Esophagus mucosa (tissue), 1 donor: ENCODE data around the gene ZMIZ2. TPM values are rescaled to one million over a fixed set of nuclear protein-coding genes. Genes with fewer than 3 reads are reported as not detected.
"Not testable (repeated sequence)": the region's sequence is repeated elsewhere in the genome, so short reads cannot be mapped to it uniquely, and the experiment has no call there.

Source experiments
- ATAC-seq: fragments of 200-7000 bp; cut with Tn5 transposase; one replicate; pipeline ENCODE4 v1.9.1; 2020
- total RNA-seq: library from RNA; stranded (reverse); gene quantifications from one replicate; pipeline ENCODE4 v1.2.4, GENCODE V29; 2023
- donor health status: DM: yes; HTN: yes; CAD: no.

ZMIZ2 gene
- total RNA-seq, 1 donor from 2014 or later, result 34.0 TPM

DNA sequence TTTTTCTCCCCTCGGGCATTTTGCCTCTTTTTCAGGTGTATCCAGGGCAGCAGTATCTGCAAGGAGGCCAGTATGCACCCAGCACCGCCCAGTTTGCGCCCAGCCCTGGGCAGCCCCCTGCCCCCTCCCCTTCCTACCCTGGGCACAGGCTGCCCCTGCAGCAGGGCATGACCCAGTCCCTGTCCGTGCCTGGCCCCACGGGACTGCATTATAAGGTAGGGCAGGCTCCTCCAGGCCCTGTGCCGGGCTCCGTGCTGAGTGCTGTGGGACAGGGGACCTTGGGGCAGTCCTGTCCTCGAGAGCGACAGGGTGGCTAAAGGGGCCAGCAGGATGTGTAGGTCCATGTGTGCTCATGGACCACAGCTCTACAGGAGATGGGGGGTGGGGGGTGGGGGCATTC is 10.6 kb downstream of the ZMIZ2 start:
- no peak for ATAC-seq

DNA sequence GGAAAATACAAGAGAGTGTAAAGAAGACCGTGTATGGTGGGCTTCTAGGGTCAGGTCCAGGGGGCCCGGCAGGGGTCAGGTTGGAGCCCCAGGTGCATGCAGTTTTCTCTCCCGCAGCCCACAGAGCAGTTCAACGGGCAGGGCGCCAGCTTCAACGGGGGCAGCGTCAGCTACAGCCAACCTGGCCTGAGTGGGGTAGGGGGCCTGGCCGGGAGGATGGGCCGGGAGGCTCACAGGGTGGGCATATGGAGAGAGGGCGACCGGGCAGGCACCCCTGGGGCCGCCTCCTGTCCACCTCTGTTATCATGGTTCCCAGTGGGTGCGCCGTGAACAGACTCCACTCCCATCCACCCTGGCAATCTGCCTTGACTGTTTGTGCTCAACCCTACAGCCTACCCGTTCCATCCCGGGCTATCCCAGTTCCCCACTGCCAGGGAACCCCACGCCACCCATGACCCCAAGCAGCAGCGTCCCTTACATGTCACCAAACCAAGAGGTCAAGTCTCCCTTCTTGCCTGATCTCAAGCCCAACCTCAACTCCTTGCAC is 11.5 kb downstream of the ZMIZ2 start:
- no peak for ATAC-seq

DNA sequence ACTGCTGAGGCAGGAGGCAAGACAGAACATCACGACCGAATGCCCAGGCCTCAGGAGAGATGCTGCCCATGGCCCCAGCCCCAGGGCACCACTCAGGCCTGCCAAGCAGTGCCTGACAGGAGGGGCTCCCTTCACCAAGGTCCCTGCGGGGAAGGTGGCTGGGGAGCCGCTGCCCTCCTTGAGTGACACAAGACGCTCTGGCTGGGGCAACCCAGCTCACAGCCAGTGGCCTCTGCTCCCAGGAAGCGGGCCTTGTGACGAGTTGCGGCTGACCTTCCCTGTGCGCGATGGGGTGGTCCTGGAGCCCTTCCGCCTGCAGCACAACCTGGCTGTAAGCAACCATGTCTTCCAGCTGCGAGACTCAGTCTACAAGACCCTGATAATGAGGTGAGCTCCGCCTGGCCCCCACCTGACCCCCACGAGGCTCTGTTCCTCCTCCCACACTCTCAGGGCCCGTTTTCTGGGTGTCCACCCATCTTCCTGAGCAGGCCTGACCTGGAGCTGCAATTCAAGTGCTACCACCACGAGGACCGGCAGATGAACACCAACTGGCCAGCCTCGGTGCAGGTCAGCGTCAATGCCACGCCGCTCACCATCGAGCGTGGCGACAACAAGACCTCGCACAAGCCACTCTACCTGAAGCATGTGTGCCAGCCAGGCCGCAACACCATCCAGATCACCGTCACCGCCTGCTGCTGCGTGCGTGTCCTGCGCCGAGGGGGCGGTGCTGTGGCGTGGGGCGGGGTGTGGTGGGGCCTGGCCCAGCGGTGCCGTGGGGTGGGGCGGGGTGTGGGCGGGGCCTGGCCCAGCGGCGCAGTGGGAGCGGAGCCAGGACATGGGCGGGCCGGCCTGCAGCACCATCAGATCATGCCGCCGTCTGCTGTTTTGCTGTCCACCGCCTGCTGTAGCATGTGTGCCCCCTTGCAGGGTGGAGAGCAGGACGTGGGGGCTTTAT is 12.8 kb downstream of the ZMIZ2 start:
- peak; percentile 91 for ATAC-seq

DNA sequence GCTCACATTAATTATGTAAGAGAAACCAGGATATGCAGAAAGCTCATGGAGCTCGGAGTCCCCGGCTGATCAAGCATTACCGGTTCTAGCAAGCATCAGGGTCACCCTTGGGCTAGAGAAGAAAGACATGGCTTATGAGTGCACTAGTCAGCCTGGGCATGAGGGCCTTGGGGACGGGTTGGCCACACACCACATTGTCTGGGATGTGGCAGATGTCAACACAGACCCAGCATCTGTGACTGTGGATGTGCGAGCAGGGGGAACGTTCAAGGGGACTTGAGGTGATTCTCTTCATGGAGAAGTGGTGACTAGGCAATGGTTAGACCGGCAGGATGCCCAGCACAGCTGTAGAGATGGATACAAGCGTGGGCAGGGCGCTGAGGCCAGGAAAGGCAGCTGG is 13.7 kb downstream of the ZMIZ2 start:
- peak; percentile 70 for ATAC-seq

DNA sequence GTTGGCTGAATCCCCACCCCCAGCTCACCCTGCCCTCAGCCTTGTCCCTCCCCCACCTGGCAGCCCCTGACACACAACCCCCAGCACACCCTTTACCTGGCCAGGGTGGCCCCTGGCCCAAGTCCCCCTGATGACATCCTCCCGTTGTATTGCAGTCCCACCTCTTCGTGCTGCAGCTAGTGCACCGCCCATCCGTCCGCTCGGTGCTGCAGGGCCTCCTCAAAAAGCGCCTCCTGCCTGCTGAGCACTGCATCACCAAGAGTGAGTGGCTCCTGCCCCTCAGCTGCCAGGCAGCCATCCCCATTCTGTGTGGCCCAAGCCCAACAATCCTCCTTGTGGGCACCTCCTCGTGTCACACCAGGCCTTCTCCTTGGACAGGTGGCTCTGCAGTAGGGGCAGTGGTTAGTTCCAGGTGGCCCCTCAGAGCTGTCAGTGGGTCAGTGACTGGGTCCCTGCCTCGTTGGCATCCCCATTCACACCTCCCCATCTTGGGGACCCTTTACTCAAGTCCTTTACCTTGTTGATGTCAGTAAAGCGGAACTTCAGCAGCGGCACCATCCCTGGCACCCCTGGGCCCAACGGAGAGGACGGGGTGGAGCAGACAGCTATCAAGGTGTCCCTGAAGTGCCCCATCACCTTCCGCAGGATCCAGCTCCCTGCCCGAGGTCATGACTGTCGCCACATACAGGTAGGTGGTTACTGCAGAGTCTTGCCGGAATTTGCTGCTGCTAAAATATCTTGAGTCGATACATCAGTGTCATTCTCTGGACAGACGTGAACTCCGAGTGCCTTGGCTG is 14.3 kb downstream of the ZMIZ2 start:
- ATAC-seq, result no peak

DNA sequence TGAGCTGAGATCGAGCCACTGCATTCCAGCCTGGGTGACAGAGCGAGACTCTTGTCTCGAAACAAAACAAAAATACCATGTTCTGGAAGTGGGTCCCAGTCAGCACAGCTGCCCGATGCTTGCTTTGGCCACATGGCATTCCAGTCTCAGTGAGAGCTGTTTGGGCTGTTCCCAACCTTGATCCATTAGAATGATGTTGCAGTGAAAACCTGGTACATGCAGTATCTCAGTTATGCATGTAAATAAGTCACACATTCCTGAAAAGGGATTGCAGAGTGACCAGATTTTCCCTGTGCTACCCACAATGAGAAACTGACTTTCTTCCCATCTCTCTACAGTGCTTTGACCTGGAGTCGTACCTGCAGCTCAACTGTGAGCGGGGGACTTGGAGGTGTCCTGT is 15.4 kb downstream of the ZMIZ2 start:
- no peak for ATAC-seq

DNA sequence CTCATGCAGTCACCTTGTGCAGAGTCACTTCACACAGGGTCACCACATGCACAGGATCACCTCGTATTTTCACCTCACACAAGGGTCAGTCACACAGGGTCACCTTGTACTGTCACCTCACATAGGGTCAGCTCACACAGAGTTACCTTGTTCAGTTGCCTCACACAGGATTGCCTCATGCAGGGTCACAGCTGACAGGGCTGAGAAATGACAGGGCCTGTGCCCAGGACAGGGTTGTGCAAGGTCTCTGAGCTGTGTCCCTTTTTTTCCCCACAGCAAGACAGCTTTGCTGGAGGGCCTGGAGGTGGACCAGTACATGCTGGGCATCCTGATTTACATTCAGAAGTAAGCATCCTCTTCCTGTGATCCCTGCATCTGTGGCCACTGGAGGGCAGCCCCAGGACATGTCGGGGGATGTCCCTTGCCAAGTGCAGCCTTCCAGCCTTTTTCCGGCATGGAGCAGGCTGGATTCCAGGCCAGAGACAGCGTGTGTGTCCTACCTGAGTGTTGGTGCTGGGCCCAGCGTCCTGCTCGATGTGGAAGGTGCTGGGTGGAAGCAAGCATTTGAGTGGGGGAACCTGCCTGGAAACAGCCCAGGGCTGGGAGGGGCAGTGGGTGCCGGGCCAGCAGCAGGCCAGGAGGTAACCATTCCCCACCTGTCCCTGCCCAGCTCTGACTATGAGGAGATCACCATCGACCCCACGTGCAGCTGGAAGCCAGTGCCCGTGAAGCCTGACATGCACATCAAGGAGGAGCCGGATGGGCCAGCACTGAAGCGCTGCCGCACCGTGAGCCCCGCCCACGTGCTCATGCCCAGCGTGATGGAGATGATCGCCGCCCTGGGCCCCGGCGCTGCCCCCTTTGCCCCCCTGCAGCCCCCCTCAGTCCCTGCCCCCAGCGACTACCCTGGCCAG is 16.3 kb downstream of the ZMIZ2 start:
- no peak for ATAC-seq

DNA sequence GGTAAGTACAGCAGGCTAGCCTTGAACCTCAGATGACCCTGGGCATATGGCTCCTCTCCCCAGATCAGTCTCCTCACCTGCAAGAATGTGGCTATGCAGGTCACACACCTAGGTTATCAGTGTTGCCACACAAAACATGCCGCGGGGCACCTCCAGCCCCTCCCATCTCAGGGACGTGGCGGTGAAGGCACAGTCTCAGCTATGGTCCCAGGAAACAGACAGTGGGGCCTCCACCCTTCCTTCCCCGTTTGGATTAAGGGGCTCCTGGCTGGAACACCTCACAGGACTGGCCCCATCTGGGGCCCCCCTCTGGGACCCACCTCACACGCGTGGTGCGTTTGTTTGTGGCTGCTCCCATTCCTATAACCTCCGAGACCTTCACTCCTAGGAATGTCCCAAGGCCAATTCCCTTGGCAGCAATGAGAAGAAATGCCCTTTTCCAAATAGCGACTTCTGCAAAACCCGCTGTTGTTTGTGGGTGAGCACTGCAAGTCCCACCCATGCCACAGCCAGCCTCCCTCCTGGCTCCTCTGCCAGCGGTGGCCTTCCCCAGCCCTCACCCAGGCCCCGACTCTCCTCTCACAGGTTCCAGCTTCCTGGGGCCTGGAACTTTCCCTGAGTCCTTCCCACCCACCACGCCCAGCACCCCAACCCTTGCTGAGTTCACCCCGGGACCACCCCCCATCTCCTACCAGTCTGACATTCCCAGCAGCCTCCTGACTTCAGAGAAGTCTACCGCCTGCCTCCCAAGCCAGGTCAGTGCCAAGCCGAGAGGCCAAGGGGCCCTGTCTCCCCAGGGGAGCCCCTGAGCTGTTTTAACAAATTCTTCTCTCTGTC is 17.1 kb downstream of the ZMIZ2 start:
- ATAC-seq, result no peak

DNA sequence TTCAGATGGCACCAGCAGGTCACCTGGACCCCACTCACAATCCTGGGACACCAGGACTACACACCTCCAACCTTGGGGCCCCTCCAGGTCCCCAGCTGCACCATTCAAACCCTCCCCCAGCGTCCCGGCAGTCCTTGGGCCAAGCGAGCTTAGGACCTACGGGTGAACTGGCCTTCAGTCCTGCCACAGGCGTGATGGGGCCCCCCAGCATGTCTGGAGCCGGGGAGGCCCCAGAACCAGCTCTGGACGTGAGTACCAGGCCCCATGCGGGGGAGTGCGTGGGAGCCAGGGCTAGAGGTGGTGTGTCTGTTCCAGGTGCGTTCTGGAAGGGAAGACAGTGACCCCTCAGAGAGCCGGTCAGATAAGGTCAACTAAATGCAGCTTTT is 17.8 kb downstream of the ZMIZ2 start:
- ATAC-seq, result no peak

DNA sequence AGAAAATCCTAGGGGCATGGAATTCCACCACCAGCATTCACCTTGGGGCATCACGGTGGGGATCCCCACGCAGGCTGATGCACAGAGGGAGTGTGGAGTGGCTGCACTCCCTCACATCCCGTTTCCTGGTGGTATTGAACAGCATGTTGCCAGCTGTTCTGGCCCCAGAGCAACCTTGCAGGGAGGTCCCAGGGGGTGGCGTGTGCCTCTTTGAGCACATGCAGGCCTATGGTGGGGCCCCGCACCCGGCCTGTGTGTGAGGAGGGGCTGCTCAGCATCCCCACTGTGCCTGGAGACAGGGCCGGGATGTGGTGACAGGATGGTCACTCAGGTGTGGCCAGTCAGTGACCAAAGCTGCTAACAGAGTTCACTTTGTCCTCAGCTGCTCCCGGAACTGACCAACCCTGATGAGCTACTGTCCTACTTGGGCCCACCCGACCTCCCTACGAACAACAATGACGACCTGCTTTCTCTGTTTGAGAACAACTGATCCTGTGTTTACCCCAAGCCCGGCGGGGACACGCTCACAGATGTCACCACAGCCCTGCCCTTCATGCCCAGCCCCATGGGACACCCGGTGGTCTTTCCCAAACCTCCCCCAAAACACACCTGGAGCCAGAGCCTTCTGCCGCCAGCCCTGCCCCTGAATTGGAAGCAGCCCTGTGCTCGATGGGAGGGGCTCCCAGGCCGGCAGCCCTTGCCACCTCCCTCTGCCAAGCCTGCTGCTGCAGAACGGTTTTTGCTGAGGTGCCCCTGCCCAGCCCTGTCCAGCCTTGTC is 18.7 kb downstream of the ZMIZ2 start:
- ATAC-seq, result no peak

DNA sequence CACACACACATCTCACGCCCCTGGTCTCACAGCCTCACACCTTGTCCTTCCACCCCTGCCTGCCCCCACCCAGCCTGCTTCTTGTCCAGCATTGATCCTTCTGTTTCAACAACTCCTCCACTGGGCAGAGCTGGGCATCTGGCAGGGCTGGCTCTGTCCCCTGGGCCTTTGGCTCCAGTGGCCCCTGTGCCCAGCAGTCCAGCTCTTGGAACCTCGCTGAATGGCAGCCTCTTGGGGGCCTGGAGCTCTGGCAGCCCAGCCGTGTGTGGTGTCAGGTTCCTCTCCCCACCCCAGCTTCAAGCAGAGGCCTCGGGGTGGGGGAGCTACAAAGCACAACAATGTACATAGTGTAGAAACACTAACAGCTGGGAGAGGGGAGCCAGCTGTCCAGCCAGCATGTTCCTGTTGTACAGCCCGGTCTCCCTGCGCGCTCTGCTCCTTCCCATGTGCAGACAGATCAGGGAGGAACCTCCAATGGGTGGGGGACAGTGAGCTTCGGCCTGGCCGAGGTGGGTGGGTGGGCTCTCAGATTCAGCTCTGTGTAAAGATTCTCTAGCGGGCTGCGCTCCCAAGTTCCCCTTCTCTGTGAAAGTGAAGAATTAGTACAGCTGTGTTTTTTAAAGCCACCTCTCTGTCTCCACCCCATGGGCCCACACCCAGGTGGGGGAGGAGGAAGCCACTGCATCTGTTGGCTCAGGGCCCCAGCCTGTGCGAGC is 19.4 kb downstream of the ZMIZ2 start:
- ATAC-seq, result peak; percentile 73

DNA sequence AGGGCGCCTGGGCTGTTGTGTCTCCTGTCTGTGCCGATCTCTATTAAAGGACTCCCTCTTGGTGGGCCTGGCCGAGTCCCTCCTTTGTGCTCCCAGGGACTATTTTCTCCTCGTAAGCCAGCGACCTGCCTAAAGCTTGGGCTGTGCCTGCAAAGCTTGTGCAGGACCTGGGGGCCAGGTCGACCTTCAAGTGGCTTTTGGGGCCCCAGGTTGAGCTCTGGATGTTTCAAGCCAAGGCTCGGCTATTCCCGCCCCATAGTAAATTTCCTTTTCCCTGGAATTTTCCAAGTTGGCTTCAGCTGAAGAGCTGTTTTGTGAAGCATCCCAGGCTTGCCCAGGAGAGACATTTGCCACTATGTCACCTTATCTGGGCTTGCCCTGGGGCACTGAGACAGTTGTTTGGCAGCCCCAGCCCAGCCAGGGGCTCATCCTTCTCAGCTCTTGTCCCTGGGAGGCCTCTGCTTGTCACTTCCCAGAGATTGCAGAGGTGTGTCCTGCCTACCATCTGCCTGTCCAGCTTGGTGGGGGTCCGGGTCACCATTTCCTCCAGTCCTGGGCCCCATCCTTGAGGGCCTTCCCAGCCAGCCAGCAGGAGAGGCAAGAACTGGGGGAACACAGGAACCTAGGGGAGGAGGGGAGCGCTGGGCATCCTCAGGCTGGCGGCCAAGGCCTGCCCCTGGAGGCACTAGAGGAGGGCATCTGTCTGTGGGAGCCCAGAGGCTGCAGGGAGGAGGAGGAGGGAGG is 20.2 kb downstream of the ZMIZ2 start:
- no peak for ATAC-seq

DNA sequence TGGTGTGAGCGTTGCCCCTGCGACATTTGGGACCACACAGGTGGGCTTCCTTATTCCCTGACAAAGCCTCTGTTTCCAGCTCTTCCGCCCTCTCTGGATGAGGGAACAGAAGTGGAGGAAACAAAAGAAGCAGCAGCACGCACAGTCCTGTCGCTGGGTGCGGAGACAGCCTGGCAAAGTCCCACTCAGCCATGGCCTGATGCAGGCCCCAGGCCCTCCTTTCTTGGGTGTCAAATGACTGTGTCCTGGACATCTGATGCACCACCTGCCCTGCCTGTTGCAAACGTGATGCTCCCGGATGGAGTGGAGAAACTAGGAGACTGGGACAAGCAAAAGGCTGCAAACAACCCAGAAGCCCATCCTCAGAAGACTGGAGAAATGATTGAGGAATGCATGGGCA is 20.7 kb downstream of the ZMIZ2 start:
- peak; percentile 5 for ATAC-seq

DNA sequence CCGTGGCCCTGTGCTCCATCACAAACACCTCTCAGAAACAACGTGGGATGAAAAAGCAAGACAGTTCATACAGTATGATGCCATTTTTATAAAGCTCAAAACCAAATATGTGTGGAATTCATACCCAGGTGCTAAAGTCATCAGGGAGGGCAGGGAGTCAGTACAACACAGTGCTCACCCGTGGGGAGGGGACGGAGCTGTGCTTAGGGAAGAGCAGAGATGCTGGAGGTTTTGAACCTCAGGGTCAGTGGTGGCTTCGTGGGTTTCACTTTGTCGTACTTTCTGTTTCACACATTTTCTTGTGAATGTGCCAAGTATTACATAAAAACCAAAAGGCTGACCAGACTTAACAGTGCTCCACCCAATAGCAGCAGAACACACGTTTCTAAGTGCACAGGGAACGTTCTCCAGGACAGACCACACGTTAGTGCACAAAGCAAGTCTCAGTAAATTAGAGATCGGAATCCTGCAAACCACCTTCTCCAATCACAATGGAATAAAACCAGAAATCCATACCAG is 21.2 kb downstream of the ZMIZ2 start:
- ATAC-seq, result no peak

DNA sequence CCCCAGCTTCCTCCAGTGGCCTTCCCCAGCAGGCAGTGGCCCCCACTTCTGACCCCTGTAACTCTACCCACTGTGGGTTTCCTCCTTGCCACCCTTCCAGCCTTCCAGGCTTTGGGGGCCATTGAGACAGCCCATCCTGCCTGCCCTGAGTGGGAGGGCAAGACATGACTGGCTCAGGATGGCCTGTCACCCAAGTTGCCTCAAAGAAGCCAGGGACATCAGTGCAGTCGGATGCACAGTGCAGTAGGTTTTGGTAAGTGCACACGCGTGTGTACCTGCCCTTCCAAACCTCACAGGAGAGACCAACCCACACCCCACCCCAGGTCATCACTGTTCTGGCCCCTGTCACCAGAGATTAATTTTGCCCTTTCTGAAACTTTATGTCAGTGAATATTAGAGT is 22.7 kb downstream of the ZMIZ2 start:
- peak; percentile 3 for ATAC-seq

DNA sequence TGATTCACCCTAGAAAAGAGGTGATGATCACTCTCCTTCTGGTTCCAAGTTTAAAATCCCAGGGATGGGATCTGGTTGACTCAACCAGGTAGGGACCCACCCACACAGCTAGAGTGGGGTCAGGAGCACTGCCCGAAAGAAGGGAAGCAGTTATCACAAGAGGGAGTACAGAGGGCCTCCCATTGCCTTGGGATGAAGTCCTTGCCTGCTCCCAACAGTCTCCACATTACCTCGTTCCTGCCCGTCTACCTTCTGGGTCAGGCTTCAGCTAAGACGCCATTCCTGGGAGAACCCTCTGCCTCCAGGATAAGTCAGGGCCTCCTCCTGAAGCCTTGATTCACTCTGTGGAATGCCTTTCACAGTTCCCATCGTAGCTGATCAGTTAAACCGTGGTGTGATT is 23.8 kb downstream of the ZMIZ2 start:
- no peak for ATAC-seq

DNA sequence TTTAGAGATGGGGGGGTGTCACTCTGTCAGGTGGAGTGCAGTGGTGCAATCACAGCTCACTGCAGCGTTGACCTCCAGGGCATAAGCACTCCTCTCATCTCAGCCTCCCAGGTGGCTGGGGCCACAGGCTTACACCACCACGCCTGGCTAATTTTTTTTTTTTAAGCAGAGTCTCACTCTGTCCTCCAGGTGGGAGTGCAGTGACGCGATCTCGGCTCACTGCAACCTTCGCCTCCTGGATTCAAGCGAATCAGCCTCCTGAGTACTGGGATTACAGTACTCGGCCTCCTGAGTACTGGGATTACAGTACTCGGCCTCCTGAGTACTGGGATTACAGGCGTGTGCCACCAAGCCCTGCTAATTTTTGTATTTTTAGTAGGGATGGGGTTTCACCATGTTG is 24.2 kb downstream of the ZMIZ2 start:
- ATAC-seq, result no peak

DNA sequence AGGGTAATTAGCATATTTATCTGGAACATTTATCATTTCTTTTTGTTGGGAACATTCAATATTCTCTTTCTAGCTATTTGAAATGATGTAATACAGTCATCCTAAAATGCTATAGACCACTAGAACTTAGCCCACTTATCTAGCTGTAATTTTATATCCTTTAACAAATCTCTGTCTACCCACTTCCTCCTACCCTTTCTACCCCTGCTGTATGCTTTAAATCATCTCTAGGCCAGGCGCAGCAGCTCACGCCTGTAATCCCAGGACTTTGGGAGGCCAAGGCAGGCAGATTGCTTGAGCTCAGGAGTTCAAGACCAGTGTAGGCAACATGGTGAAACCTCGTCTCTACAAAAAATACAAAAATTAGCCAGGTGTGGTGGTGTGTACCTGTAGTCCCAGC is 25.8 kb downstream of the ZMIZ2 start:
- not testable (repeated sequence) for ATAC-seq
